ENCODE data around the gene SCD. TPM values are rescaled to one million over a fixed set of nuclear protein-coding genes. Genes with fewer than 3 reads are reported as not detected.
A peak's percentile ranks its signal among the peaks of the same experiment; 100 is the strongest.

Gene SCD
- total RNA-seq, 1 experiment from 2014 or later, result 518 TPM

DNA sequence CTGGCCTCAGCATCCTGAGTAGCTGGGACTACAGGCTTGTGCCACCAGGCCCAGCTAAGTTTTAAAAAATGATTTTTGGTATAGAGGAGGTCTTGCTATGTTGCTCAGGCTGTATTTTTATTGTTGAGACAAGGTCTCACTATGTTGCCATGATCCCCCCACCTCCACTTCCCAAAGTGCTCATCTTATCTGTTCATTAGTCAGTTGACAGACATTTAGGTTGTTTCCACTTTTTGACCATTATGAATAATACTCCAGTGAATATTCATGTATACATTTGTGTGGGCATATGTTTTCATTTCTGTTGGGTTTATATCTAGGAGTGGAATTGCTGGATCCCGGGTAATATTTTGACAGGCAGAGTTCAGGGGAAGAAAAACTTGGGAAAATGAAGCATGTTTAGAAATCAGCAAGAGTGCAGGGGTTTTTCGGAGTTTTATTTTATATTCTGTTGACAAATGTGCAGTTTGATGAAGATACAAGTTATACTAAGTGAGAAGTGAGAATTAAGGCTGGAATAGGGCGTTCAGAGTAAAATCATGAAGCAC lies 2.7 kb upstream of the SCD start:
- no peak for TF ChIP-seq EZH2 (IDR thresholded peaks at IDR 0.05; ENCODE audit: low read depth)
- TF ChIP-seq, protein P1, sequence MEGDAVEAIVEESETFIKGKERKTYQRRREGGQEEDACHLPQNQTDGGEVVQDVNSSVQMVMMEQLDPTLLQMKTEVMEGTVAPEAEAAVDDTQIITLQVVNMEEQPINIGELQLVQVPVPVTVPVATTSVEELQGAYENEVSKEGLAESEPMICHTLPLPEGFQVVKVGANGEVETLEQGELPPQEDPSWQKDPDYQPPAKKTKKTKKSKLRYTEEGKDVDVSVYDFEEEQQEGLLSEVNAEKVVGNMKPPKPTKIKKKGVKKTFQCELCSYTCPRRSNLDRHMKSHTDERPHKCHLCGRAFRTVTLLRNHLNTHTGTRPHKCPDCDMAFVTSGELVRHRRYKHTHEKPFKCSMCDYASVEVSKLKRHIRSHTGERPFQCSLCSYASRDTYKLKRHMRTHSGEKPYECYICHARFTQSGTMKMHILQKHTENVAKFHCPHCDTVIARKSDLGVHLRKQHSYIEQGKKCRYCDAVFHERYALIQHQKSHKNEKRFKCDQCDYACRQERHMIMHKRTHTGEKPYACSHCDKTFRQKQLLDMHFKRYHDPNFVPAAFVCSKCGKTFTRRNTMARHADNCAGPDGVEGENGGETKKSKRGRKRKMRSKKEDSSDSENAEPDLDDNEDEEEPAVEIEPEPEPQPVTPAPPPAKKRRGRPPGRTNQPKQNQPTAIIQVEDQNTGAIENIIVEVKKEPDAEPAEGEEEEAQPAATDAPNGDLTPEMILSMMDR (conservative IDR thresholded peaks at IDR 0.05), result no peak
- Histone ChIP-seq H4K20me1 (ENCODE audit: insufficient read depth) (peaks cover 9% of the 10 kb centered on the region), H3K36me3 (ENCODE audit: low read depth) (0 out of 2 replicates have a peak, but pooled peaks cover 7% of the 10 kb centered on the region), H3K9me2 (ENCODE audit: insufficient read depth) (no peaks in the 10 kb centered on the region), H3K4me2 (no peak overlapping the region), H3K27me3 (ENCODE audit: insufficient read depth, low read depth) (no peaks in the 10 kb centered on the region), H2AFZ (no peak overlapping the region), H3K4me3 (no peak overlapping the region), H3K4me1 (replicated peaks; ENCODE audit: insufficient read depth) (peaks cover 30% of the 10 kb centered on the region), H3K27ac (no peak overlapping the region), H3K79me2 (ENCODE audit: low read depth) (peaks cover 25% of the 10 kb centered on the region), H3F3A (ENCODE audit: insufficient read depth, low read depth) (peaks cover 9% of the 10 kb centered on the region; the same call in 1 of the 2 replicates), H3K9me3 (ENCODE audit: insufficient read depth, low read depth) (no peaks in the 10 kb centered on the region)
- DNase-seq, result no peak
- ChIA-PET POLR2A (ENCODE audit: unreplicated experiment) (no interaction called here), CTCF (interaction anchor here (0.7 to 0.8 kb wide), 2 partner anchors 29 to 157 kb away, joined by 3 read pairs; no protein-coding TSS in a partner anchor)
- intact Hi-C loops (cut with micrococcal nuclease; ENCODE audit: unreplicated experiment), result no loop called here
- BruUV-seq (replicated peaks), result no TSS peak

DNA sequence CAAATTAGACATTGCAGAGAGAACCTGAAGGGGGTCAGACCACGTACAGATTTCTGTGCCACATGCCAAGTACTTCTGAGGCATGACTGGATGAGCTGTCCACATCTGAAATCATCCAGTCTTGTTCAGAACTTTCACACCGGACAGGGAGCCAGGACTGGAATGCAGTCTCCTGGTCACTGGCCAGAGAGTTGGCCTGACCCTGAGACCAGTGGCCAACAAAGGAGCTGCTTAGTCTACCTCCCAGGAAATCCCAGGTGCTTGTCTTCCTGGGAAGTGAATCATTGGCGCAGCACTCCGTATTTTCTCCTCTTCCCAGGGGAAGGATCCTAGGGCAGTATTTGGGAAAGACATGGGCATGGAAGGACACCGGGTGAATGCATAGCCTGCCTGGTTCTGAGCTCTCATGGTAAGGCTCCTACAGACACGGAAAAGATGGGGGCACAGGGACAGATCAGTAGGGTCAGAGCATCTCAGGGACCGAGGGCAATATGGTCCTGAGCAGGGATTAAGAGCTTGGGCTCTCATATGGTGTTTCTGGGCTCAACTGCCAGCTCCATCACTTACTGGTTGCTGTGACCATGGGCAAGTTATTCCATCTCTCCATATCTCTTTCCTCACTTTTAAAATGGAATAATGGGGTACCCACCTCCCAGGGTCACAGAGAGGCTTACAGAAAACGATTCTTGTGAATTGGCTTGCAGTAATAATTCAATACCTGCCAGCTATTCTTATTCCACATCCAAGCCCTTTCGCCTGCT lies 1.3 kb upstream of the SCD start:
- Histone ChIP-seq H3K9me2 (ENCODE audit: insufficient read depth) (no peaks in the 10 kb centered on the region), H3K9me3 (ENCODE audit: insufficient read depth, low read depth) (no peaks in the 10 kb centered on the region), H3K27me3 (ENCODE audit: insufficient read depth, low read depth) (no peaks in the 10 kb centered on the region), H3F3A (ENCODE audit: insufficient read depth, low read depth) (peaks cover 9% of the 10 kb centered on the region; the same call in 1 of the 2 replicates), H3K4me2 (peak overlapping the region; percentile 83), H3K36me3 (ENCODE audit: low read depth) (peaks cover 22% of the 10 kb centered on the region), H3K4me3 (peak overlapping the region; percentile 84), H3K79me2 (ENCODE audit: low read depth) (peaks cover 40% of the 10 kb centered on the region), H4K20me1 (ENCODE audit: insufficient read depth) (peaks cover 21% of the 10 kb centered on the region), H2AFZ (peak overlapping the region; percentile 62), H3K4me1 (replicated peaks; ENCODE audit: insufficient read depth) (peaks cover 44% of the 10 kb centered on the region), H3K27ac (peak overlapping the region; percentile 73)
- intact Hi-C loops (cut with micrococcal nuclease; ENCODE audit: unreplicated experiment), result loop anchor here (1.0 kb wide), 1 partner anchor 28 kb away; no protein-coding TSS in a partner anchor
- BruUV-seq (replicated peaks), result TSS peak; percentile 67
- ChIA-PET POLR2A (ENCODE audit: unreplicated experiment) (interaction anchor here (0.7 to 2.3 kb wide), 3 partner anchors 19 to 28 kb away, joined by 4 to 132 read pairs (median 10); no protein-coding TSS in a partner anchor), CTCF (interaction anchor here (0.6 to 0.9 kb wide), 2 partner anchors 13 to 28 kb away, joined by 9 to 13 read pairs; no protein-coding TSS in a partner anchor)
- DNase-seq, result peak; percentile 55 to 79
- TF ChIP-seq EZH2 (IDR thresholded peaks at IDR 0.05; ENCODE audit: low read depth), result no peak
- TF ChIP-seq, protein P1 (conservative IDR thresholded peaks at IDR 0.05), result no peak

DNA sequence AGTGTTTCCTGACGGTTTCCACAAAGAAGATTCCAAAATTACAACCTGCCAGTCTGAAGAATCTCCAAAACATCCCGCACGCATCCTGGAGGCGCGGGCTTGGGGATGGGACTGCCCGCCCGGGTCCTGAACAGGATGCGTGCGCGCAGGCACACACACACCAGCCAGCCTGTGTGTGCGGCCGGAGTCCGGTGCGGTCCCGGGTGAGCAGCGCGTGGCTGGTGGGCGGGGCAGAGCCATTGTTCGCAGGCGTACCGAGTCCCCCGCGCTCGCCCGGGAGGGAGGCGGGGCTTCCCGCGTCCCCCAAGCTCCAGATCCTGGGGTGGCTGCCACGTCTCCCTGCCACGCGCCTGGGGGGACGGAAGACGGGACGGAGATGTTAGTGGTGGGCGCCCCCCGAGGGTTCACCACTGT lies 675 bp upstream of the SCD start:
- intact Hi-C loops (cut with micrococcal nuclease; ENCODE audit: unreplicated experiment), result loop anchor here (1.0 kb wide), 1 partner anchor 27 kb away; no protein-coding TSS in a partner anchor
- ChIA-PET CTCF (no interaction called here), POLR2A (ENCODE audit: unreplicated experiment) (interaction anchor here (0.6 to 2.3 kb wide), 3 partner anchors 25 to 295 kb away, joined by 4 to 132 read pairs (median 10); no protein-coding TSS in a partner anchor)
- no peak for TF ChIP-seq EZH2 (IDR thresholded peaks at IDR 0.05; ENCODE audit: low read depth)
- TF ChIP-seq, protein P1 (conservative IDR thresholded peaks at IDR 0.05), result no peak
- Histone ChIP-seq H3F3A (ENCODE audit: insufficient read depth, low read depth) (peaks cover 9% of the 10 kb centered on the region; the same call in 1 of the 2 replicates), H3K79me2 (ENCODE audit: low read depth) (peaks cover 46% of the 10 kb centered on the region), H3K9me3 (ENCODE audit: insufficient read depth, low read depth) (no peaks in the 10 kb centered on the region), H3K27me3 (ENCODE audit: insufficient read depth, low read depth) (no peaks in the 10 kb centered on the region), H3K9me2 (ENCODE audit: insufficient read depth) (no peaks in the 10 kb centered on the region), H3K4me2 (peak overlapping the region; percentile 83), H3K4me3 (peak overlapping the region; percentile 84), H4K20me1 (ENCODE audit: insufficient read depth) (peaks cover 22% of the 10 kb centered on the region), H2AFZ (peak overlapping the region; percentile 62), H3K27ac (peak overlapping the region; percentile 73), H3K36me3 (ENCODE audit: low read depth) (peaks cover 26% of the 10 kb centered on the region), H3K4me1 (replicated peaks; ENCODE audit: insufficient read depth) (peaks cover 44% of the 10 kb centered on the region)
- BruUV-seq (replicated peaks), result no TSS peak
- peak; percentile 54 for DNase-seq

Measured in PC-9 (cell line).